ENCODE results near the gene DUSP7.

- TF ChIP-seq CTCF (IDR thresholded peaks at IDR 0.05) (no peak), POLR2A (IDR thresholded peaks at IDR 0.05) (no peak), POLR2AphosphoS5 (IDR thresholded peaks at IDR 0.05) (no peak), EP300 (IDR thresholded peaks at IDR 0.05) (no peak)
Measured at GRCh38 chr3:52080830-52081719, 24.7 kb upstream of the DUSP7 start.

Measured in gastroesophageal sphincter (tissue), 3 donors.